GM20431 (cell line): ENCODE data around the gene DHRS2.

ENCODE experiments used
- in situ Hi-C: fragments of 300-500 bp; cut with MseI, MboI; formaldehyde crosslinking; loops from one replicate; pipeline ENCODE4 v1.15.0; 2020; ENCODE audit warnings: low sequenced_read_pairs; ENCODE audit not compliant: unreplicated experiment

Gene DHRS2

DNA sequence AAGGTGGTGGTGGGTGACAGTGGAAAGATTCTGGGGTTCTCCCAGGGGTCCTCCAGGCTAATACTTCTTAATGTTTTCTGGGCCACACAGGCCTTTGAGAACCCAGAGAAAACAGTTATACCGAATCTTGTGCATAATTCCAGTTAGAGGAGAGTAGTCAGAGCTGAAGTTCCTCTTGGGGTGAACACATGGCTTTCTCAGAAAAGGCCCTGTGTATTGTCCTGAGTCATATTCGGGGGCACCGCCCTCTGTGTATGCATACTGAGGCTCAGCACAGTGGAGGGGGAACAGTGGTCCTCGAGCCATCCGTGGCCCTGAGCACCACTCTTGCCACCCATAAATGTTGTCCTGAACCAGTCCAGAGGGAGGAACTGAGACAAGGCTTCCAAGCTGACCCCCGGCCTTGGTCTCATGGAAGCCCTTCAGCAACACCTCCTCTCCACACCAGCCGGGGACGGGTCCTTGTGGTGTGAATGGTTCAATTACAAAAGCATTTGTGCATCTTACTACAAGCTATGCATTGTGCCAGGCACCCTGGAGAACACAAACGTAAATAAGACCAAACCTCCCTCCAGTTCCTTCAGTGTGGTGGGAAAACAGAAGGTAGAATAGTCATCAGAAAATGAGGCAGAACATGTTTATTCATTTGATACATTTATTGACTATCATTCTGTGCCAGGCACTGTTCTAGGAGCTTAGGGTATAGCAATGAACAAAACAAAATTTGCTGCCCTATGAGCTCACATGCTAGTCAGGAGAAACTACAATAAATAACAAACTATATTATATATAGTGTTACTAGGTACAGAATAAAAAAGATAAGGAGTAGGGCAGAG, 9.9 kb downstream of the DHRS2 start:
- in situ Hi-C loops = no loop called here

- in situ Hi-C loops = no loop called here
Observed at GRCh38 chr14:23646648-23647549, 10.7 kb downstream of the DHRS2 start.

DNA sequence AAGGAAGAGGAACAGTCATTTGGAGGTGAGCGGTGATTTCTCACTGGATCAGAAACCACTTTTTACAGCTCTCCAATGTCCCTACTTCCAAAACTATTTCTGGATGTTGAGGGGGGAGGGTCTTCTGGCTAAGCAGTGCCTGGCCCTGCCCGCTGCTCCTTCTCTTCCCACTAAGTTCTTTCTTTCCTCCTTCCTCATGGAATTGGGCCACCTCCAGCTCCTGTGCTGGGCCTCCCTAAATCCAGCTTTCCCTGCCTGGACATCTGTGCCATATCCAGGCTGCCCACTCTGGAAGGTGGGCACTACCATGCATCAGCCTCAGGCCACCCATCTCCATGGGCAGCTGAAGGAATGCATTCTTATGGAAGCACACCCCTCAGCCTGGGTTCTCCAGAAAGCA, 11.5 kb downstream of the DHRS2 start:
- in situ Hi-C loops = no loop called here

GRCh38 chr14:23648764-23649460, 12.7 kb downstream of the DHRS2 start:
- in situ Hi-C loops = no loop called here

DNA sequence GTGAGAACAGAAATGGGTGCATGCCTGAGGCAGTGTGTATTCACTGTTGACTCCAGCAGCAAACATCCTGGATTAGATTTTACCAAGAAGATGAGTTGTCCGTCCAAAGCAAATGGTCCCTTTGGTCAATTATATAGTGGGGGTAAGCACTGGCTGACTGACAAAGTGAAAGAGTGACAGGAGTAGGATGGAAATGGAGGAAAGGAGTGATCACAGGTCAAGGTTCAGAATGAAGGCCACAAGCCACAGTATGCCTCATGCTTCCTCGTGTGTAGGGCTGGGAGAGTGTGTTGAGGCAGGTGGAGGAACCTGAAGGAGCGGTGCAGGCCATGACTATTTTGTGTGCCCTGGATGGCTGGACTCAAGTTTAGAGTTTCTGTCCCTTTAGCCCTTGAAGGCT, 14.3 kb downstream of the DHRS2 start:
- in situ Hi-C loops = no loop called here

- in situ Hi-C loops = no loop called here
Observed at GRCh38 chr14:23653051-23653450, 16.9 kb downstream of the DHRS2 start.

DNA sequence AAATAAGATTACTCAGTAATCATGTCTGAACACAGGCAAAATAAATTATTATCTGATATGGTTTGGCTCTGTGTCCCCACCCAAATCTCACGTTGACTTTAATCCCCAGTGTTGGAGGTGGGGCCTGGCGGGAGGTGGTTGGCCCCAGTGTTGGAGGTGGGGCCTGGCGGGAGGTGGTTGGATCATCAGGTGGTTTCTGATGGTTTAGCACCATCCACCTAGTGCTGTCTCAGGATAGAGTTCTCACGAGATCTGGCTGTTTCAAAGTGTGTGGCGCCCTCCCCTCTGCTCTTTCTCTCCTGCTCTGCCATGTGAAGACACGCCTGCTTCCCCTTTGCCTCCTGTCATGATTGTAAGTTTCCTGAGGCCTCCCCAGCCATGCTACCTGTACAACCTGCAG, 18.1 kb downstream of the DHRS2 start:
- in situ Hi-C loops = no loop called here

DNA sequence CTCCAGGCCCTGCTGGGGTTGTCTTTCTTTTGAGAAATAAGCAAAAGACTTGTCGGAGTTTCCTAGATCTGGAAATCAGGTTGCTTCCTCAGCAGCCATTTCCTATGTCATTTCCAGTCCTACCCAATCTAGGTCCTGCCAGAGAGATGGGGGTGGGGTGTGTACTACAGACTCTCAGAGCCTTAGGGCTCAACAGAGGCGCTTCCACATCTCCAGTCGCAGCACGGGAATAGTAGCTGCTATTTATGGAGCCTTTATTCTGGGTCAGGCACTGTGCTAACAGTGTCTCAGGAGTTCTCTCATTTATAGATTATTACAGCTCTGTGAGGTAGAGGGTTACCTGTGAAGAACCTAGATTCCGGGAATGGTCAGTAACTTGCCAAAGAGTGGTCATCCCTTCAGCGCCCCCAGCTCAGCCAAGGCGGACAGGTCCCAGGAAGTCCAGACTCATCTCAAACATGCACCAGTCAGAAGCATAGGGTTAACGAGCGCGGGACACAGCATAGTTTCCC, 21.9 kb downstream of the DHRS2 start:
- in situ Hi-C loops = no loop called here

DNA sequence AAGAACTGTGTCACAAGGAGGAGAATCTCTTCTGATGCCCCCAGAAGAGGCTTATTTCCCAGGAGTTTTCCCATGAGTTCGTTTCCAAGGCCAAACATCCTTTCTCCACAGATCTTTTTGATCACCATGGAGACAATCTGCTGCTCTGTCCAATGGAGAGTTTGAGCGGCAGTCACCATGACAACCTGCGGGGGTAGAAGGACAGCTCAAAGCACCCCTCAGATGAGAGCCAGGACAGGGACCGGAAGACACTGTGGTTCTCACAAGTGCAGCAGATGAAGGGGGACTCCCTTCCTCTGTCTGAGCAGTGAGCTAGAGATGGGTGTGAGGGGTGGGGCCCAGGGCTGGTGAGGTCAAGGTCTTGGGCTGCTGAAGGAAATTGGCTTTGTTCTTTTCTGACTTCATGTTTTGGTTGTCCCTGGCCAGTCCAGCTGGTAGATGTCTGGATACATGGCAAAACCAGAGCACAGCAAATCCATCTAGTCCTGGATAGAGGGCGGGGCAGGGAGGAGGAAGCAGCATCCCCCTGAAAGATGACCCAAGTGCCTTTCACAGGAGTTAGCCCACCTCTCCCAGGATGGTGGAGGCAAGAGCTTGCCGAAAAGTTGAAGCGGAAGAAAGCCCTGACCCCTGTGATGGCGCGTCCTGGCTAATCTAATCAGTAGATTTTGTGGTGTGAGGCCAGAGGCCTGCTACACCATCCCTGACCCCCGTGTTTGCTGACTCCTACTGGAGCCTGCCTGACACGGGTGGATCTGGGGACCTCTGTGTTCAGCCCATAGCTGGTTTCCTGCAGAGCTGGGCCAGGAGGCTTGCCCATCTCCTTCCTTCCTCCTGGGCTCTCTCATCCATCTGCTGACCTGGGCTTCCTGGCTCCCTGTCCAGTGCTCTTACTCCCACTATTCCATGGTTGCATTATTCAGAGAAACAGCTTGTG, 24.4 kb downstream of the DHRS2 start:
- in situ Hi-C loops = no loop called here

GRCh38 chr14:23661542-23661941, 25.4 kb downstream of the DHRS2 start:
- in situ Hi-C loops = no loop called here

GRCh38 chr14:23663127-23663526, 27.0 kb downstream of the DHRS2 start:
- in situ Hi-C loops = no loop called here

- in situ Hi-C loops = no loop called here
Observed at GRCh38 chr14:23663711-23664110, 27.5 kb downstream of the DHRS2 start.

GRCh38 chr14:23664207-23664885, 28.2 kb downstream of the DHRS2 start:
- in situ Hi-C loops = no loop called here

DNA sequence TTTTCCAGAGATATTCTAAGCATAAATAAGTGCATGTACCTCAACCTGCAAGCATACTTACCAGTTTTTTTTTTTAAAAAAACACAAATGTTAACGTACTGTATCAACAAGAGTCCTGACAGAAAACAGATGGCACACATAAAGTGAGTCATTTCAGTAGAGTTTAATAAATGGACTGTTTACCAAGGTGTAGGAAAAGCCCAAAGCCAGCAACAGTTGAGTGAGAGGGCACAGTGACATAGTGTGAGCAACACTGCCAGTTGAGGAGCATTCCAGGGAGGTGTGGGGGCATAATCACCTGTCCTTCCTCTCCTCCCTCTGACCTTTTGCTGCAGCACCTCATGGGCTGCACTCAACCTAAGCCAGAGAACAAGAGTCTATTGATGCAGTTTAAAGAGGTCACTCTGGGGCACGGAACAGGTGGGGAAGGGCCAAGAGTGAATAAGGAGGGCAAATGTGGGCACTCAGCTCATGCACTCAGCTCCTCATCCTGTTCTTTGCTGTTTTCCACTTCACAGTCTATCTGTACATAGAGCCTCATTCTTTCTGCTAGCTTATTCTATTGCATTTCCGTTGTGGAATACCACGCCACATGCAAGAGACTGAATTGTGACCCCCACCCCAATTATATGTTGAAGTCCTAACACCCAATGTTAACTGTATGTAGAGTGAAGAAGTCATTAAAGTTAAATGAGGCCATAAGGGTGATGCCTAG, 29.3 kb downstream of the DHRS2 start:
- in situ Hi-C loops = no loop called here

DNA sequence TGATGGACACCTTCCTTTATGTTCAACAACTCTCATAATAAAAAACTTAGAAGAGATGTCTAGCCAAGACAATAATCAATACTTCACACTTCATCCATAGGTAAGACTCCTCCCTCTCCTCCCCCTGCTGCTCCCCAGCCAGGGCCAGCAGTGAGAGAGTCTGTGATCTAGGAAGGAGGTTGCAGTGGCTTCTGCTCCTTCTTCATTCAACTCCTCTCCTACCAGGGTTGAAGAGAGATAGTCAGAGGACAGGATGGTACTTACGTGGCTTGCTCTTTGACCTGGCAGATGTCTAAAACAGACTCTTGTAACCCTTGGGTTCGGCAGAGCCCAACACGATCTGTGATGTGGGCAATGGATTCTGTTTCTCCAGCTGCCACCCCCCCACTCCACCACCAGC, 31.0 kb downstream of the DHRS2 start:
- in situ Hi-C loops = no loop called here

DNA sequence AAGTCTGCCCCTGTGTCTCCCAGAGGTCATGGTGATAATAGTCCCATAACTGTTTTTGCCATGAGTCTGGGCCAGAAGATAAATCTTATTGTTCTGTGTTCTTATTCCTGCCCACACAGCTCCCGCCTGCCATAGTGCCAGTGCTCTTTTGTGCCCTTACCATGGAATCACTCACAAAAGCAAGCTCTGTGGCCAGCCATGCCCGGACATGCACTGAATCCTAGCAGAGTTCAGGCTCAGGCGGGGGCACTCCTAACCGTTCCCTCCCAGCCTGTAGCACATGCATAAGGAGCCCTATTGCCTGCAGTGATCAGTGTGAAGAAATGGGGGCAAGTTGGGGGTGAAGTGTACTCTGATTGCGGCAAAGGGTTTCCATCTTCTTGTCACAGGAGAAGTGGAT, 33.3 kb downstream of the DHRS2 start:
- in situ Hi-C loops = no loop called here

DNA sequence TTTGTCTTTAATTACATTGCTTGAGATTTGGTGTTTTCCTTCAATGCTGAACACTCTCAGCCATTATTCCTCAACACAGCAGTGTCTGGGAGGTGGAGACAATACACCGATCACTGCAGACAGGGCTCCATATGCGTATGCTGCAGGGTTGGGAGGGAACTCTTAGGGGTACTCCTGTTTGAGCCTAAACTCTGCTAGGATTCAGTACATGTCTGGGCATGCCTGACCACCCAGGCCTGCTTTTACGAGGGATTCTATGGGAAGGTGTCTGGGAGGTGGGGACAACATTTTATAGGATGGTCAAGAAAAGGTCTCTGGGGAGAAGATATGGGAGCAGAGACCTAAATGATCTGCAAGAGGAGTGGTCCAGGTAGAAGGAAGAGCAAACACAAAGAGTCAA, 34.3 kb downstream of the DHRS2 start:
- in situ Hi-C loops = no loop called here

DNA sequence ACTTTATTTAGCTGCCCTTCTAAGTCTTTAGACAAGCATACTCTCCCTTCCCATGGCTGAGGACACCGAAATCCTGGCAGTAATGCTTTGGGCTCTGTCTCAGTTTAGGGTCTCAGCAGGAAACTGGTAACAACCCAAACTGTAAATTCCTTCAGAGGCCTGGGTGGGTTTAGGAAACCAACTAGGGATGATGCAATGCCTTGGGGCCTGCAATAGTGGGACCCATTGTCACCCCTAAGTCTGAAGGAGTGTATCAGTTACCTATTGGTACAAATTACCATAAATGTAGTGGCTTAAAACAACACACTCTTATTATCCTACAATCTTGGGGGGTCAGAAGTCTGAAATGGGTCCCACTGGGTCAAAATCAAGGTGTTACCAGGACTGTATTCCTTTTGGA, 36.0 kb downstream of the DHRS2 start:
- in situ Hi-C loops = no loop called here
